ENCODE measurements around the gene BTD.

Gene BTD

DNA sequence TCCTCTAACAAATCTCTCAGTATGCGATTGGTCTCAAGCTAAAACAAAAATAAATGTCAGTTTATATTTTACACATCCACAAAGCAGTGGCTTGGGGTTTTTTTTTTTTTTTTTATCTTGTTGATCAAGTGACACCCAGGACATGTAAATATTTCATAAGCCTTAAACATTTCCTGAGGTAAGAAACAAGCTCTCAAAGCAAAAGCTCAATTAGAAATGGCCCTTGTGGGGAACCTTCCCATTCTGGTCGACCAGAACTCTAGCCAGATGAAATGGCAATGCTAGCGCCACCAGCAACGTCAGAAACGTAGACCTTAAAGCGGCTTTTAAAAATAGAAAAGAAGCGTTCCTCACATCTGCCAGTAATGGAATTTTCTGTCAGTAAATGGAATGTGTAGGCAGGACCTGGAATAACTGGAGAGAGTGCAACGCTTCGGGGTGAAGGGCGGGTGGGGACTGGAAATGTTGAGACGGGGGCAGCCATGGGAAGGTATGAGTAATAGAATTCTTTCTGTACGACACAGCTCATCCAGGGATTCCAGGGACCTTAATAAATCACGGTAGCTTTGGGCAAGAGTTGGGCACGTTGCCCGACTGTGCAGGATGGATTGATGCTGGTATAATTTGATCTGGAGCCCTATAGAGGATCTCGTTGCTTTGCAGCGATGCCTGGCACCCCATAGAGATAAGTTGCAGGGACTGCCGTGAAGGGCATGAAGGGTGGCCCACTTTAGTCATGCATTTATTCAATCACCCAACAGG, 44.4 kb downstream of the BTD start:
- no peak overlapping the region for H3K4me3 ChIP-seq (replicated peaks; ENCODE audit: low read depth, low read length)
- peak; percentile 94 for DNase-seq (ENCODE audit: low read depth)
- TF ChIP-seq, protein P1, sequence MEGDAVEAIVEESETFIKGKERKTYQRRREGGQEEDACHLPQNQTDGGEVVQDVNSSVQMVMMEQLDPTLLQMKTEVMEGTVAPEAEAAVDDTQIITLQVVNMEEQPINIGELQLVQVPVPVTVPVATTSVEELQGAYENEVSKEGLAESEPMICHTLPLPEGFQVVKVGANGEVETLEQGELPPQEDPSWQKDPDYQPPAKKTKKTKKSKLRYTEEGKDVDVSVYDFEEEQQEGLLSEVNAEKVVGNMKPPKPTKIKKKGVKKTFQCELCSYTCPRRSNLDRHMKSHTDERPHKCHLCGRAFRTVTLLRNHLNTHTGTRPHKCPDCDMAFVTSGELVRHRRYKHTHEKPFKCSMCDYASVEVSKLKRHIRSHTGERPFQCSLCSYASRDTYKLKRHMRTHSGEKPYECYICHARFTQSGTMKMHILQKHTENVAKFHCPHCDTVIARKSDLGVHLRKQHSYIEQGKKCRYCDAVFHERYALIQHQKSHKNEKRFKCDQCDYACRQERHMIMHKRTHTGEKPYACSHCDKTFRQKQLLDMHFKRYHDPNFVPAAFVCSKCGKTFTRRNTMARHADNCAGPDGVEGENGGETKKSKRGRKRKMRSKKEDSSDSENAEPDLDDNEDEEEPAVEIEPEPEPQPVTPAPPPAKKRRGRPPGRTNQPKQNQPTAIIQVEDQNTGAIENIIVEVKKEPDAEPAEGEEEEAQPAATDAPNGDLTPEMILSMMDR (IDR thresholded peaks at IDR 0.05; ENCODE audit: low read length, missing control alignments), result no peak

DNA sequence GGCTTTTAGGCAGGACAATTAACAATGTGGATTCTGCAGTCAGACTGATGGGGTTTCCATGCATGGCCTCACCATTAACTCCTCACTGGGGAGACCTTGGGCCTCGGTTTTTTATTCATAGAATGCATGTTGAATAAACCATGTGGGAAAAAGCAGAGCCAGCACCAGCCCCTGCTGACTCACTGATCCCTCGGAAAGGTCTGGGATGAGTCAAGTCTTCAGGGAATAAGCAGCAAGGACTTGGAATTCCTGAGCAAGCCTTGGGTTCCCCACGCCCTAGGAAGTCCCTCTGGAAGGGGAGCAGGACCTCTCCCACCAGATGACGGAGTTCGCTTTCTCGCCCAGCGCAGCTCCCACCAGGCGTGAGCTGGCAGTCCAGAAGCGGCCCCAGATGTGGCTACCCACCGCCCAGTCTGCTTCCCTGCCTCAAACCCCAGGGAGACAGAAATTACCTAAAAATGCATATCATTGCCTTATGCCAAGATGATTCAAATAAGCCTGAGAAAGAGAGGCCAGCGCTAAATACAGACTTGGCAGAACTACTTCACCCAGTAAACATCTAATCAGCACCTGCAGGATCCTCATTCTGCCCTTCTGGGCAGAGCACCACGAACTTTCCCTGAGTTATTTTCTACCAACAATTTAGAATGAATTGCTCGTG, 45.4 kb downstream of the BTD start:
- peak overlapping the region; percentile 24 for H3K4me3 ChIP-seq (replicated peaks; ENCODE audit: low read depth, low read length)
- TF ChIP-seq, protein P1 (IDR thresholded peaks at IDR 0.05; ENCODE audit: low read length, missing control alignments), result no peak
- DNase-seq (ENCODE audit: low read depth), result peak; percentile 98

DNA sequence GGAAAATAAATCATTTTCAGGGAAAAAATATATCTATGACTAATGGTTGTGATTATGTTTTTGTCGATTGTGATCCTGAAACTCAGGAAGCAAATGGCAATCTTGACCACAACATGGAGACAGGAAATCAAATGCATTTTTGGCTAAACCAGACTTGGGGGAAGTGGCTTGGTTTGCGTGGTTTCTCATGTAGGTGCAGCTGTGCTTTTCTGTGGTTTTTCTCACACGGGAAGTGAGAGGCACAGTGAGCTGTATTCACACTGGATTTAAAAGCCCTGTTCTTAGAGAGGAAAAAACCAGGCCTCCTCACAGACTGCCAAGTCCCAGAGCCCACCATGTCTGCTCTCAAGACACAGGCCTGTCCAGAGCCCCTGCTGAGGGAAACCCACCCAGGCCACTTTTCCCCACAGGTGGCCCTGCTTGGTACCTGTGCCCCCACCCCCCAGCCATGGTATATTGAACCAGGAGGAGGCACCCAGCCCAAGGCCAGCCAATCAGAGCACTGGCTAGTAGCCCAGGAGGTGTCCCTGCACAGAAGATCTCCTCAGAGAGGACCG, 46.1 kb downstream of the BTD start:
- DNase-seq (ENCODE audit: low read depth), result peak; percentile 97

DNA sequence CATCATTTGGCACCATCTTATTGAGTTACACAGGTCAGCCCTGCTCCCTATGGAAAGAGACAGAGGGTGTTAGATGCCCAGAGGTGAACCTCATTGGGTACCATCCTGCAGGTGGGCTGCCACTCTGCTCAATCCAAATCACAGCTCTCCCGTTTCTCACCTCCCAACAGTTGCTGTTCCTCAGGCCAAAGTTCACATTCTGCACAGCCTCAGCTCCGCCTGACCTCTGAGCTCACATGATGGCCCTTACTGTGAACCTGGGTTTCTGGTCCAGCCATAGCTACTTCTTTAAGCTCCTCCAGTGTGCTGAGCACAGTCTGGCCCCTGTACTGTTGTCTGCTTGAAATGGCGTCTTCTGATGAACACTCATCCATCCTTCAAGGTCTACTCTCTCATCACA, 47.8 kb downstream of the BTD start:
- no peak for DNase-seq (ENCODE audit: low read depth)

More for the DNA sequence above, 46.1 kb downstream of the BTD start:
- peak overlapping the region; percentile 24 for H3K4me3 ChIP-seq (replicated peaks; ENCODE audit: low read depth, low read length)
- TF ChIP-seq, protein P1 (IDR thresholded peaks at IDR 0.05; ENCODE audit: low read length, missing control alignments), result no peak

DNA sequence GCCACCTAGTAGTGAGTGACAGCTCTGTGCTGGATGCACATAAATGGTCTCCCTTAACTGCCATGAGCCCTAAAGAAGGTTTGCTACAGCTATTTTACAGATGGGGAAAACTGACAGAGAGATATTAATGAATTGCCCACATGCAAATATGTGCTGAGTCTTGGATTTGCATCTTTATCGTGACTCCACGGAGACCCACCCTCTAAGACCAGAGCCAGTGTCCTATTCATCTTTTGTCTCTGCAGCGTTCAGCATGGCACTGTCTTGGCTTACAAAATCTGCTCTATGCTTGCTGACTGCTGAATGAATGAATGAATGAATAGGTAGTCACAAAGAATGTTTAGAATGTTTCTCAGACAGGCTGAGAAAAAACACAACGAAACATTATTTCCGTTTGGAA, 48.3 kb downstream of the BTD start:
- no peak for DNase-seq (ENCODE audit: low read depth)

More for the DNA sequence above, 47.8 kb downstream of the BTD start:
- H3K4me3 ChIP-seq (replicated peaks; ENCODE audit: low read depth, low read length), result no peak overlapping the region
- TF ChIP-seq, protein P1 (IDR thresholded peaks at IDR 0.05; ENCODE audit: low read length, missing control alignments), result no peak

DNA sequence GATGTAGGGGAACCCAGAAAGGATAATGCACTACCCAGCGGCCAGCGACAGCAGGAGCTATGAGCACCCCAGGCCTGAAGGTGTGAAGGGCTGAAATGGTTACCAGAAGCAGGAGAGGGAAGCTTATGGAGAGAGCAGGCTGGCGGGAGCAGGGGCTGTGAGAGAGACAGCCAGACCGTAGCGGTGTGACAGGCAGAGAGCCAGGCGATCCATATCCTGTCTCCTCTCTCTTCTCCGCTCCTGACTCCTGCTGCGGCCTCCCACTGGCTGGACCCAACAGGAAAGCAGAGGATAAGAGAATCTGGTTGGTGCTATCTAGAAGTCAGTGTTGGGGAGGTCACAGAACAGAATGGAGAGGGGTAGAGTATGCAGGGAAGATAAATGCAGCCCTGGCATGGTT, 49.9 kb downstream of the BTD start:
- no peak for DNase-seq (ENCODE audit: low read depth)
- no peak overlapping the region for H3K4me3 ChIP-seq (replicated peaks; ENCODE audit: low read depth, low read length)
- TF ChIP-seq, protein P1 (IDR thresholded peaks at IDR 0.05; ENCODE audit: low read length, missing control alignments), result no peak

More for the DNA sequence above, 48.3 kb downstream of the BTD start:
- TF ChIP-seq, protein P1 (IDR thresholded peaks at IDR 0.05; ENCODE audit: low read length, missing control alignments), result no peak
- H3K4me3 ChIP-seq (replicated peaks; ENCODE audit: low read depth, low read length), result no peak overlapping the region

All from fibroblast of pulmonary artery (primary cell).